ENCODE measurements around the gene PIP4K2A. TPM values are rescaled to one million over a fixed set of nuclear protein-coding genes. Genes with fewer than 3 reads are reported as not detected.

PIP4K2A gene
- total RNA-seq, 6 experiments from 2014 or later: 50.1 to 67.9 (median 58.9) TPM

DNA sequence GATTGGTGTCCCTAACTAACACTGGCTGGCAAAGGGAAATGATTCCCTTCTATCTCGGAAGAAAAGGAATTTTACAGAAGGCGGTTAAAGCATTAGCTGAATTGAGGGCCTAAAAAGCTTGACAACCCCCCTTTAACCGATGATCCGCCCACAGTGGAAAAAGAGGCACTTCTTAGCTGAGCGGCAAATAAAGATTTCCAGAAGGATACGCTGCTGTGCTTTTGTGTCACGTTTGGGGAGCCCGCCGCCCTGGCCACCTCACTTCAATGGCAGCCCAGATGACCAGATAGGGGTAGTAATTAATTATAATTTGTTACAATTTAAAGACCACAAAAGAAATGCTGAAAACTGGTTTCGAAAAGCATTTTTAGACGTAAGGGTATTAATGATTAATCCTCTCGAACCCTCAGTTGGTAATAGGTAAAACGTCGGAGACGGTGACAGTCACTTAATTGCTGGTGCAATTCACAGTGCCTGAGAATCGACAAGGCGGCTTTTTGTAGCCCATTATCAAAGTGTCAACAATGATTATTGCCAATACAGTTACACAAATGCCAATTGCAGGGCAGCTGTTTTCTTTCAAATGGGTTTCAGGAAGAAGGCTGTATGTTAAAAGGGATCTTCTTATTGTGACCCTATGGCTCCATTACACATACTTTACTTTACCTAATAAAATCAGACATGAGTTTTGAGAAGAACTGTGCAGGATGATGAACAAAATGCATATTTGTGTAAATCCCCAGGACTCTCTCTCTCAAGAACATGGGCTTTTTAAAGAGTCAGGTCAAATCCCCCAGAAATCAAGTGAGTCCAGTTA lies 154.1 kb downstream of the PIP4K2A start:
- H3K27me3 Mint-ChIP-seq (ENCODE audit: insufficient read depth): peaks cover 2% of the 10 kb centered on the region
- peaks cover 17% of the 10 kb centered on the region for H3K36me3 Mint-ChIP-seq (ENCODE audit: low read depth)
- no peak overlapping the region for H3K27ac Mint-ChIP-seq
- H3K4me1 Mint-ChIP-seq (ENCODE audit: low read depth): no peaks in the 10 kb centered on the region
- DNase-seq: no peak
- no peaks in the 10 kb centered on the region for H3K9me3 Mint-ChIP-seq
- TF ChIP-seq, protein P1, sequence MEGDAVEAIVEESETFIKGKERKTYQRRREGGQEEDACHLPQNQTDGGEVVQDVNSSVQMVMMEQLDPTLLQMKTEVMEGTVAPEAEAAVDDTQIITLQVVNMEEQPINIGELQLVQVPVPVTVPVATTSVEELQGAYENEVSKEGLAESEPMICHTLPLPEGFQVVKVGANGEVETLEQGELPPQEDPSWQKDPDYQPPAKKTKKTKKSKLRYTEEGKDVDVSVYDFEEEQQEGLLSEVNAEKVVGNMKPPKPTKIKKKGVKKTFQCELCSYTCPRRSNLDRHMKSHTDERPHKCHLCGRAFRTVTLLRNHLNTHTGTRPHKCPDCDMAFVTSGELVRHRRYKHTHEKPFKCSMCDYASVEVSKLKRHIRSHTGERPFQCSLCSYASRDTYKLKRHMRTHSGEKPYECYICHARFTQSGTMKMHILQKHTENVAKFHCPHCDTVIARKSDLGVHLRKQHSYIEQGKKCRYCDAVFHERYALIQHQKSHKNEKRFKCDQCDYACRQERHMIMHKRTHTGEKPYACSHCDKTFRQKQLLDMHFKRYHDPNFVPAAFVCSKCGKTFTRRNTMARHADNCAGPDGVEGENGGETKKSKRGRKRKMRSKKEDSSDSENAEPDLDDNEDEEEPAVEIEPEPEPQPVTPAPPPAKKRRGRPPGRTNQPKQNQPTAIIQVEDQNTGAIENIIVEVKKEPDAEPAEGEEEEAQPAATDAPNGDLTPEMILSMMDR (IDR thresholded peaks at IDR 0.05): no peak
- H3K4me3 Mint-ChIP-seq: no peak overlapping the region

DNA sequence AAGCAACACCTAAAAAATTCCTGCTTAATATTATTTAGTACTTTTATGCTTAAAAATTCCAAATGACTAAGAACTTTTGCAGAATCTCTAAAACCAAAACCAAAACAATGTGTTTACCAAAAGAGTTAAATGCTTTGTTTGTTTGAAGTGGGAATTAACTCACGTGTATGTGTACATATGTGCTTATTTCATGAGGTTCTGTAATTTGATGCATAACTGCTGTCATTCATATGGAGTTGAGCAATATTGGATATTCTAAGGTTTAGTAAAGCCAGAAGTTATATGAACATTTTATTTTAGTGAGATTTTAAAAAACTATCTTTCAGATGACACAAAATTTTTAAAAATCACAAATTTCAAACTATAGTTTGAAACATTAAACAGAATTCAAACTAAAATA lies 157.1 kb downstream of the PIP4K2A start:
- no peak overlapping the region for H3K4me3 Mint-ChIP-seq
- H3K4me1 Mint-ChIP-seq (ENCODE audit: low read depth): peaks cover 12% of the 10 kb centered on the region
- no peaks in the 10 kb centered on the region for H3K9me3 Mint-ChIP-seq
- peaks cover 5% of the 10 kb centered on the region; the same call in 1 of the 2 replicates for H3K36me3 Mint-ChIP-seq (ENCODE audit: low read depth)
- DNase-seq: no peak
- H3K27me3 Mint-ChIP-seq (ENCODE audit: insufficient read depth): no peaks in the 10 kb centered on the region
- H3K27ac Mint-ChIP-seq: no peak overlapping the region
- TF ChIP-seq, protein P1 (IDR thresholded peaks at IDR 0.05): no peak

DNA sequence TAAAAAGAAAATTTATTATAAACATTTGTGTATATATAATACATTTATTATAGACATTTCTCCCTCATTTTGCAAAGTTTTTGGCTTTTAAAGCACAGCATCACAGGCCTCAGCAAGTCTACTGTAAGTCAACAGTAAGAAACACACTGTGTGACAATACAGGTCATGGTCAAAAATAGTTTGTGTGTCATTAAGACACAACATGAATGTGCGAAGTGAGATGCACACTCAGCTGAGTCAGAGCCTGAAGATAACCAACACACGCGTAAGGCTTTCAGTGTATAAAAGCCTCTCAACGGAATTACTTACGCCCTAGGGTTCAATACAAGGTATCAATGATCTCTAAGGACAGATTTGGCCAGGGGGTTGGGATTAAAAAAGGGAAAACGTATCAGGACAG lies 157.6 kb downstream of the PIP4K2A start:
- no peak for DNase-seq
- H3K4me1 Mint-ChIP-seq (ENCODE audit: low read depth): peaks cover 12% of the 10 kb centered on the region
- H3K36me3 Mint-ChIP-seq (ENCODE audit: low read depth): peaks cover 5% of the 10 kb centered on the region; the same call in 1 of the 2 replicates
- H3K27ac Mint-ChIP-seq: no peak overlapping the region
- no peak overlapping the region for H3K4me3 Mint-ChIP-seq
- TF ChIP-seq, protein P1 (IDR thresholded peaks at IDR 0.05): no peak
- no peaks in the 10 kb centered on the region for H3K9me3 Mint-ChIP-seq
- no peaks in the 10 kb centered on the region for H3K27me3 Mint-ChIP-seq (ENCODE audit: insufficient read depth)

DNA sequence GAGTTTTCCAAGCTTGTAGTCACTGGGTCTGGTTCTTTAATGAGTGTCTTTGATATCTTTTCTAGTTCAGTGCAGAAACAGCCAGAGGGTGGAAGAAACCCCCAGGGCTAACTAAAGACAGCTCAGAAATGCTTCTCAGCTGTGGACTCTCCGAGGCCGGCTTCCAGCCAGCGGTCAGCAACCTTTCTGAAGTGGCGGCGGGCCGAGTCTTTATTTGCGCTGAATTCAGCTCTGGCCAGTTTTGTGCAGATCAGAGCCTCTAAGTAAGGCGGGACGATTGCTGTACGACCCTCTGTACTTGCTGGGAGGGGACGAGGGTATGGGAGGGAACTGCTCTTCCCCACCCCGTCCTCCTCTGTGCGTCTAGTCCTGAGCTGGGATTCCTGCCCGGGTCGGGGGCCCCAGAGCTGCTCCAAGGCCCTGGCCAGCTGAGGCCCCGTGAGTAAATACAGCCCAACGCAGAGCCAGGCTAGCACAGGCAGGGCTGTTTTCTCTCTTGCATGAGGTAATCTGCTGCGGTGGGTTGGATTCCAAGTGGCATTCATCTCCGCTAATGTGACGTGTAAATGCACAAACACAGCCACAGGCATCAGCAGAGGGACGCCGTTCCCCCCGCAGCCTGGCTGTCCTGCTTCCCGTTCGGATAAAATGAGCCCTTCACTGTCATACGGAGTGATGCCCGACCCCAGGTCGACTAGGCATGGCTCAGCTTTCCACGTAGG lies 159.8 kb downstream of the PIP4K2A start:
- Mint-ChIP-seq H3K4me1 (ENCODE audit: low read depth) (peaks cover 12% of the 10 kb centered on the region), H3K27me3 (ENCODE audit: insufficient read depth) (no peaks in the 10 kb centered on the region), H3K27ac (no peak overlapping the region), H3K36me3 (ENCODE audit: low read depth) (peaks cover 10% of the 10 kb centered on the region; the same call in 1 of the 2 replicates), H3K9me3 (no peaks in the 10 kb centered on the region), H3K4me3 (no peak overlapping the region)
- TF ChIP-seq, protein P1 (IDR thresholded peaks at IDR 0.05): no peak
- no peak for DNase-seq

DNA sequence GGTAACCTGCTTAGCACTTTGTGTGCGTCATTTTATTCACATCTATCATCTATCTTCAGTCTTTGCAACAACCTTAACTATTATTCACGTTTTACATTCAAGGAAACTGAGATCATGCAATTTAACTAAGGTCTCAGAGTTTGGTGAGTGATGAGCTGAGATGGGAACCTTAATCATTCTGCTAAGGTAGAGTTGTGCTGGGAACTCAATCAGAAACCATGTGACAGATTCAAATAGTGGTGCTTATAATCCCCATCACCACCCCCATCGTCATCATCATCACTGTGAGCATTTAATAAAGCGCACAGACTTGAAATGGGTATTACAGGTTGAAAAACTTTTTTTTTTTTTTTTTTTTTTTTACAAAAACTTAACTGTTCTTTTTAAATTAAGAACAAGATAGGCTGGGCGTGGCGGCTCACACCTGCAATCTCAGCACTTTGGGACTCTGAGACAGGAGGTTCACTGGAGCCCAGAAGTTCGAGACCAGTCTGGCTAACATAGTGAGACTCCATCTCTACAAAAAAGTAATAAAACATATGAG lies 160.9 kb downstream of the PIP4K2A start:
- no peaks in the 10 kb centered on the region for H3K9me3 Mint-ChIP-seq
- H3K27ac Mint-ChIP-seq: no peak overlapping the region
- H3K27me3 Mint-ChIP-seq (ENCODE audit: insufficient read depth): no peaks in the 10 kb centered on the region
- peaks cover 5% of the 10 kb centered on the region; the same call in 1 of the 2 replicates for H3K36me3 Mint-ChIP-seq (ENCODE audit: low read depth)
- TF ChIP-seq, protein P1 (IDR thresholded peaks at IDR 0.05): no peak
- no peak for DNase-seq
- H3K4me3 Mint-ChIP-seq: no peak overlapping the region
- peaks cover 12% of the 10 kb centered on the region for H3K4me1 Mint-ChIP-seq (ENCODE audit: low read depth)
